ENCODE results near the gene SNCA. TPM values are rescaled to one million over a fixed set of nuclear protein-coding genes. Genes with fewer than 3 reads are reported as not detected.

The SNCA gene
- total and polyA plus RNA-seq, 3 donors from 2014 or later: 1.5 to 6.4 (median 2.0) TPM

DNA sequence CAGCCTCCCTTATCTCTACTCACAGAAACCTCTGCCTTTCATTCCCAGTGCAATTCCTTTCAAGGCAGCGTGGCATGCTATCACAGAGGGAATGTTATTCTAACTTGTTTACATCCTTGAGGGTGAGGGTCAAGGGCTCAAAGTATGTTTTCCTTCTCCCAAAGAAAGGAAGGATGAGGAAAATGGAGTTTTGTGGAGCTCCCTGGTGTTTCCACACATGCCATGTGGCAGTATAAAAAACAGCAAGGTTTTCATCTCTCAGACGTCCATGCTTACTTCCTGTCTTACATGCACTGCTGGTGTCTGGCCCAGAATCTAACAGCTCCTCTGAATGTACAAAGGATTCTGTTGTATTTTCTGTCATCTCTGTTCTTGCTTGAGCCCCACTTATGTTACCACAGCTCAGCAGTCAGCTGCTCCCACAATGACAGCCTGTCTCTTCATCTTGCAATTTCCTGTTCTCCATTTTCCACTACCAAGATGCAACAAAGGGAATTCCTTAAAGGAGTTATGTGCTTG is 128.0 kb downstream of the SNCA start:
- H3K36me3 ChIP-seq (ENCODE audit: low read depth, missing control alignments): no peaks in the 10 kb centered on the region
- no peaks in the 10 kb centered on the region for H3K9me3 ChIP-seq
- H3K4me1 ChIP-seq: no peaks in the 10 kb centered on the region
- TF ChIP-seq POLR2A (IDR thresholded peaks at IDR 0.05): no peak
- intact Hi-C loops (cut with DNase I; ENCODE audit: low total_unique reads): no loop called here
- no peak overlapping the region for H3K27ac ChIP-seq
- WGBS, 2 donors: 39 to 55% methylated on average over 2 of the region's 2 CpGs
- no peak for DNase-seq
- H3K4me3 ChIP-seq: no peak overlapping the region
- H3K27me3 ChIP-seq: no peaks in the 10 kb centered on the region

DNA sequence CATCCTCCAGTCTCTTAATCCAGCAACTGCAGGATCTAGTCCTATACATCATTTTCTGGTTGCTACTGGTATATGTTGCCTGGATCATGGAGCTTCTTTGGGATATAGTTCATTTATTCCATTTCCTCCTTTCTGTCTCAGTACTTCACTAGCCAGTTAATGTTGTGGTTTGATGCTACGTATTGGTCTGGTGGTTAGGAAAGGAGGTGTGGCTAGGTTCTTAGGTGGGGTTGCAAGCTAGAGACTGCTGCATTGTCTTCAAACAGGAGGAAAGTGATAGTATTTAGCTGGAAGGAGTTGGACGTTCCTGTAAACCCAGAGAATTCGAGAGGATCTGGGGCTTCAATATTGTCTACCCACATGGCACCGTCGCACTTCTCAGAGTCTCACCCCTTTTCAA is 129.5 kb downstream of the SNCA start:
- WGBS, 2 donors: 89 to 92% methylated on average over 5 of the region's 5 CpGs

DNA sequence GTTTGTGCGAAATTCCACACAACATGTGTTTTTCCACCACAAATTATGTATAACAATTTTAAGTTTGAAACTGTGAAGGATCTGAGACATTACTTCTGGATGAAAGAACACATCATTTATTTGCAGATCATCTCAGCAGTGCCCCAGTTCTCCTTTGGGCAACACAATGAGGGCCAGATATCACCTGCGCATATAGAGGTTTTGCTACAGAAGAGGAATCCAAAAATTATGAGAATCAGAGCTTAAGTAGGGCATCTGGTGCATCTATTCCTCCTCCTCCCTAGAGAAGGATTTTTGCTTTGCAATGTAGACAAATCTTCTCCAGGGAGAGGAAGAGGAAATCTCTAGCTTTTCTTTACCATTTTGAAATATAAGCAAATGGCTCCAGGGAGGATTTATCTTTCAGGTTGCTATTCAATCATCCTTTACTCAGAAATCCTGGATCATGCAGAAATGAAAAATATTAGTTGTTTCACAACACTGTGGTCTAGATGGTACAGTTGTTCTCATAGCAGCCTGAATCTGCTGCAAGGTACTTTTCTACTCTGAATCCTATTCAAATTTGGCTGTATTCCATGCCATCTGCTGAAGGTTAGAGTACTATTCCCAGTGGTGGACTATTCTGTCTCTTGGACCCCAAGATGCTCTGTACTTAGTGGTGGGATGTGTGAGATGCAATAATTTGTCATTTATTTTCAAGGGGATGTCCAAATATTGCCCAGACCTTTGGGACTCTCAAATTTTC is 132.1 kb downstream of the SNCA start:
- TF ChIP-seq, protein P1, sequence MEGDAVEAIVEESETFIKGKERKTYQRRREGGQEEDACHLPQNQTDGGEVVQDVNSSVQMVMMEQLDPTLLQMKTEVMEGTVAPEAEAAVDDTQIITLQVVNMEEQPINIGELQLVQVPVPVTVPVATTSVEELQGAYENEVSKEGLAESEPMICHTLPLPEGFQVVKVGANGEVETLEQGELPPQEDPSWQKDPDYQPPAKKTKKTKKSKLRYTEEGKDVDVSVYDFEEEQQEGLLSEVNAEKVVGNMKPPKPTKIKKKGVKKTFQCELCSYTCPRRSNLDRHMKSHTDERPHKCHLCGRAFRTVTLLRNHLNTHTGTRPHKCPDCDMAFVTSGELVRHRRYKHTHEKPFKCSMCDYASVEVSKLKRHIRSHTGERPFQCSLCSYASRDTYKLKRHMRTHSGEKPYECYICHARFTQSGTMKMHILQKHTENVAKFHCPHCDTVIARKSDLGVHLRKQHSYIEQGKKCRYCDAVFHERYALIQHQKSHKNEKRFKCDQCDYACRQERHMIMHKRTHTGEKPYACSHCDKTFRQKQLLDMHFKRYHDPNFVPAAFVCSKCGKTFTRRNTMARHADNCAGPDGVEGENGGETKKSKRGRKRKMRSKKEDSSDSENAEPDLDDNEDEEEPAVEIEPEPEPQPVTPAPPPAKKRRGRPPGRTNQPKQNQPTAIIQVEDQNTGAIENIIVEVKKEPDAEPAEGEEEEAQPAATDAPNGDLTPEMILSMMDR (IDR thresholded peaks at IDR 0.05): no peak
- no peak for TF ChIP-seq POLR2A (IDR thresholded peaks at IDR 0.05)
- DNase-seq: no peak
- intact Hi-C loops (cut with DNase I; ENCODE audit: low total_unique reads): no loop called here
- H3K9me3 ChIP-seq: no peaks in the 10 kb centered on the region
- H3K36me3 ChIP-seq (ENCODE audit: low read depth, missing control alignments): no peaks in the 10 kb centered on the region
- no peak overlapping the region for H3K27ac ChIP-seq
- H3K27me3 ChIP-seq: no peaks in the 10 kb centered on the region
- H3K4me3 ChIP-seq: no peak overlapping the region
- no peaks in the 10 kb centered on the region for H3K4me1 ChIP-seq
- whole genome bisulfite sequencing, 2 donors: 86 to 88% methylated on average over 2 of the region's 2 CpGs

More for the DNA sequence above, 129.5 kb downstream of the SNCA start:
- Histone ChIP-seq H3K9me3 (no peaks in the 10 kb centered on the region), H3K36me3 (ENCODE audit: low read depth, missing control alignments) (no peaks in the 10 kb centered on the region), H3K27ac (no peak overlapping the region), H3K27me3 (no peaks in the 10 kb centered on the region), H3K4me1 (no peaks in the 10 kb centered on the region), H3K4me3 (no peak overlapping the region)
- intact Hi-C loops (cut with DNase I; ENCODE audit: low total_unique reads): no loop called here
- TF ChIP-seq, protein P1 (IDR thresholded peaks at IDR 0.05): no peak
- DNase-seq: no peak

DNA sequence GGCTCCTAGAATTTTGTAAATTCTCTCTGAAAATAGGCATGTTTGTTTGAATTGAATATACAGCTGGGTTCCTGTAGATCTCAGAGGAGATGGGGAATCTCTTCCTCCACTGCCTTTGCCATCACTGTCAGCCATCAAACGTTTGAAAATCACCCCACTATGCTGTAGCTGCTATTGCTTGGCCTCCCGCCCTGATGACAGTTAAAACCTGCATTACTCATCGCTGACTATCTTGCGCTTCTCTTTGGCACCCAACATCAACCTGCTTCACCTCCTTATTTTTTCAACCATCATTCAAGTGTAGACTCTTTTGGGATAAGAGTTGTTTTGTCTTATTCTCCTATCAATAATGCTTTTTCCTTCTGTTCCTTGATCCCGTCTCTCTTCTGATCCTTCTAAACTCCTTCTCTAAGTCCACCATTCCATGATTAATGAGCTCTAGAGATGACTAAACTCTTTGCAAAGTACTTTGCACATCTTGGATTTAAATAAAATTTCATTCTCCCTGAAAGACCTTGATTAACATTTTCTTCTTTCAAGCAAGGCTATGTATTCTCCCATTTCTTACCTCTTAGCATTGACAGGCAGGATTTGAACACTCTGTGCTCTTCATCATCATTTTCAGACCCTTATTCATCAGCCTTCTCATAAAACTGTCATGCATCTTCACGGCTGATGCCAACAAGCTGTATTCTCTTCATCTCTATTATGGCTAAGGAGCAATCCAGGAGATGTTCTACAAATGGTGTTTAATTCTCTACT is 133.0 kb downstream of the SNCA start:
- Histone ChIP-seq H3K36me3 (ENCODE audit: low read depth, missing control alignments) (no peaks in the 10 kb centered on the region), H3K27me3 (no peaks in the 10 kb centered on the region), H3K4me3 (no peak overlapping the region), H3K4me1 (no peaks in the 10 kb centered on the region), H3K27ac (no peak overlapping the region), H3K9me3 (no peaks in the 10 kb centered on the region)
- intact Hi-C loops (cut with DNase I; ENCODE audit: low total_unique reads): no loop called here
- no peak for DNase-seq
- TF ChIP-seq, protein P1 (IDR thresholded peaks at IDR 0.05): no peak
- no peak for TF ChIP-seq POLR2A (IDR thresholded peaks at IDR 0.05)
- WGBS, 2 donors: 82 to 84% methylated on average over 6 of the region's 6 CpGs

DNA sequence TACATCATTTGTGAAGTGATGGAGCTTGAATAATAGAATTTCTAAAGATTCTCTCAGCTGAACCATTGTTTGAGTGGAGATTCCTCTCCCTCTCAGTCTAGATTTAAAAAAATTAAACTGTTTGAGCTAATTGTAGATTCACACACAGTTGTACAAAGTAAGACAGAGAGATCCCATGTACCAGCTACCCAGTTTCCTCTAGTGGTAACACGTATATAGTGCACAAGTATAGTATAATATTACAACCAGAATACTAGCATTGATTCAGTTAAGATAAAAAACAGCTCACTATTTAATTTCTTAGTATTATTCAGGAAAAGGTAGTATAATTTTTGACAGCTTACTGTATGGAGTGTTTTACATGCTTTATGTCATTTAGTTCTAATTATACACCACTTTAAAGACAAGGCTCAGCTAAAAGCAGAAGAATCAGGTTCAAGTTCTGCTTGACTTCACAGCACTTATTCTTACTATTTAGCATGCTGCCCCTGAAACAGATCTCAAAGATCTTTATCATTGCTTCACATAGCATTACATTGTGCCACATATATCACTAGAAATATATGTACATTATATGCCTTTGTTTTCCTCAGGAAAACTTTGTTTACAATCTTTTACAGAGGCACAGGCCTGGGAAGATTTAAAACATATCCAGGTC is 136.1 kb downstream of the SNCA start:
- intact Hi-C loops (cut with DNase I; ENCODE audit: low total_unique reads): no loop called here
- no peaks in the 10 kb centered on the region for H3K27me3 ChIP-seq
- H3K4me3 ChIP-seq: no peak overlapping the region
- no peaks in the 10 kb centered on the region for H3K9me3 ChIP-seq
- no peak for DNase-seq
- H3K4me1 ChIP-seq: no peaks in the 10 kb centered on the region
- TF ChIP-seq, protein P1 (IDR thresholded peaks at IDR 0.05): no peak
- TF ChIP-seq POLR2A (IDR thresholded peaks at IDR 0.05): no peak
- H3K27ac ChIP-seq: no peak overlapping the region
- WGBS, 2 donors: 78 to 83% methylated on average over 1 of the region's 1 CpG
- H3K36me3 ChIP-seq (ENCODE audit: low read depth, missing control alignments): no peaks in the 10 kb centered on the region
